SK-N-SH (cell line): ENCODE results near the gene ACBD6. TPM values are rescaled to one million over a fixed set of nuclear protein-coding genes. Genes with fewer than 3 reads are reported as not detected.

ENCODE experiments used
- CTCF ChIA-PET: fragments of 300-600, 350-600 bp; formaldehyde crosslinking; extraction: SDS; loops from one replicate; lab custom pipeline; 2021; lab: Yijun Ruan, JAX
- POLR2A ChIA-PET: fragments of 350-600 bp; sonication (Branson Sonifier 250); formaldehyde crosslinking; extraction: SDS; loops from one replicate; lab custom pipeline; 2020; ENCODE audit warnings: antibody characterized with exemption, inconsistent platforms; lab: Yijun Ruan, JAX
- DNase-seq: peaks from one replicate; pipeline ENCODE4 v3.0.0; 2012
- H2AFZ ChIP-seq: fragments of 200-600 bp; sonication (generic); 2 replicates; pipeline ENCODE4 v1.8.1; 2016; ENCODE audit warnings: antibody characterized with exemption, mild to moderate bottlenecking, low read depth
- H3F3A ChIP-seq: fragments of 200-600 bp; sonication (generic); replicated peaks from 2 replicates; pipeline ENCODE3; 2016; ENCODE audit warnings: antibody characterized with exemption, mild to moderate bottlenecking; ENCODE audit not compliant: insufficient read depth
- H3K27ac ChIP-seq, 2 experiments: fragments of 200-500 bp in 1 of 2; fragments of 200-600 bp in 1 of 2; sonication (Bioruptor generic) in 1 of 2; sonication (generic), shearing (Covaris generic) in 1 of 2; 2 replicates each; pipeline versions ENCODE4 v1.5.1 to v1.6.1; 2014 to 2016; ENCODE audit warnings: low read depth in 2 of 2, inconsistent platforms in 1 of 2, low read length in 1 of 2, mild to moderate bottlenecking in 1 of 2, mixed read lengths in 1 of 2
- H3K27me3 ChIP-seq: fragments of 200-600 bp; sonication (generic), shearing (Covaris generic); 2 replicates; pipeline ENCODE4 v1.6.1; 2016; ENCODE audit warnings: mixed run types; ENCODE audit not compliant: insufficient read depth
- H3K36me3 ChIP-seq, 2 experiments: fragments of 200-500 bp in 1 of 2; fragments of 200-600 bp in 1 of 2; sonication (Bioruptor generic) in 1 of 2; sonication (generic) in 1 of 2; replicated peaks in 1 of 2; 2 replicates each; pipeline versions ENCODE3 to v1.5.1; 2014 to 2016; ENCODE audit warnings: low read length in 1 of 2, mild to moderate bottlenecking in 1 of 2; ENCODE audit not compliant: insufficient read depth in 2 of 2, control insufficient read depth in 1 of 2
- H3K4me1 ChIP-seq, 2 experiments: fragments of 200-500 bp in 1 of 2; fragments of 200-600 bp in 1 of 2; sonication (Bioruptor generic) in 1 of 2; sonication (generic), shearing (Covaris generic) in 1 of 2; 2 replicates each; pipeline versions ENCODE4 v1.5.1 to v1.6.1; 2014 to 2016; ENCODE audit warnings: low read depth in 1 of 2, low read length in 1 of 2, mixed run types in 1 of 2; ENCODE audit not compliant: insufficient read depth in 2 of 2, control insufficient read depth in 1 of 2
- H3K4me2 ChIP-seq: fragments of 200-600 bp; sonication (generic), shearing (Covaris generic); 2 replicates; pipeline ENCODE4 v1.6.1; 2017; ENCODE audit warnings: mixed run types
- H3K4me3 ChIP-seq, 2 experiments: fragments of 200-500 bp in 1 of 2; fragments of 200-600 bp in 1 of 2; sonication (Bioruptor generic) in 1 of 2; sonication (generic), shearing (Covaris generic) in 1 of 2; 2 replicates each; pipeline versions ENCODE4 v1.5.1 to v1.8.1; 2014 to 2016; ENCODE audit warnings: low read depth in 2 of 2, inconsistent platforms in 1 of 2, low read length in 1 of 2, mild to moderate bottlenecking in 1 of 2, mixed read lengths in 1 of 2, moderate library complexity in 1 of 2
- H3K79me2 ChIP-seq: fragments of 200-600 bp; sonication (generic); 2 replicates; pipeline ENCODE4 v1.8.1; 2017; ENCODE audit warnings: mild to moderate bottlenecking; ENCODE audit not compliant: insufficient read depth
- H3K9ac ChIP-seq: fragments of 200-600 bp; sonication (generic); 2 replicates; pipeline ENCODE4 v1.6.1; 2017; ENCODE audit warnings: mixed run types
- H3K9me2 ChIP-seq: fragments of 200-600 bp; sonication (generic); 2 replicates; pipeline ENCODE4 v1.6.1; 2017; ENCODE audit warnings: mixed run types
- H3K9me3 ChIP-seq: fragments of 200-600 bp; sonication (generic); 2 replicates; pipeline ENCODE4 v1.6.1; 2017; ENCODE audit warnings: mixed run types, mild to moderate bottlenecking, moderate library complexity
- H4K20me1 ChIP-seq: fragments of 200-600 bp; sonication (generic); 2 replicates; pipeline ENCODE4 v1.6.1; 2017; ENCODE audit warnings: mild to moderate bottlenecking, mixed run types; ENCODE audit not compliant: insufficient read depth
- ELF1 ChIP-seq: IDR thresholded peaks from 2 replicates; pipeline ENCODE4 v1.4.0; 2012
- EZH2phosphoT487 ChIP-seq: fragments of 200-600 bp; sonication (generic); IDR thresholded peaks from 2 replicates; pipeline ENCODE4 v1.6.1; 2017; ENCODE audit warnings: low read depth, mixed run types, mild to moderate bottlenecking, antibody characterized with exemption, moderate library complexity, borderline replicate concordance
- FOSL2 ChIP-seq: IDR thresholded peaks from 2 replicates; pipeline ENCODE4 v1.4.0; 2012; ENCODE audit warnings: low read depth, mild to moderate bottlenecking, moderate library complexity, borderline replicate concordance
- FOXM1 ChIP-seq: IDR thresholded peaks from 2 replicates; pipeline ENCODE4 v1.4.0; 2012; ENCODE audit warnings: low read depth, mild to moderate bottlenecking
- JUND ChIP-seq: IDR thresholded peaks from 2 replicates; pipeline ENCODE4 v1.4.0; 2012
- MEF2A ChIP-seq: IDR thresholded peaks from 2 replicates; pipeline ENCODE4 v1.4.0; 2012; ENCODE audit warnings: low read depth, borderline replicate concordance
- MXI1 ChIP-seq: IDR thresholded peaks from 2 replicates; pipeline ENCODE4 v1.6.1; 2012; ENCODE audit warnings: mild to moderate bottlenecking, low read depth, low read length, improper control_type of control experiment
- RAD21 ChIP-seq: IDR thresholded peaks from 2 replicates; pipeline ENCODE4 v1.6.1; 2012; ENCODE audit warnings: mild to moderate bottlenecking, low read length
- RFX5 ChIP-seq: IDR thresholded peaks from 2 replicates; pipeline ENCODE4 v1.6.1; 2012; ENCODE audit warnings: mild to moderate bottlenecking, improper control_type of control experiment, low read length
- RXRA ChIP-seq: IDR thresholded peaks from 2 replicates; pipeline ENCODE4 v1.4.0; 2012; ENCODE audit warnings: low read depth, mild to moderate bottlenecking, borderline replicate concordance
- SMC3 ChIP-seq: IDR thresholded peaks from 2 replicates; pipeline ENCODE4 v1.6.1; 2012; ENCODE audit warnings: low read depth, low read length, improper control_type of control experiment
- TAF1 ChIP-seq: IDR thresholded peaks from 2 replicates; pipeline ENCODE4 v1.6.1; 2012; ENCODE audit warnings: low read depth, mild to moderate bottlenecking, low read length, moderate library complexity, borderline replicate concordance
- TCF12 ChIP-seq: IDR thresholded peaks from 2 replicates; pipeline ENCODE4 v1.4.0; 2012
- TEAD4 ChIP-seq: IDR thresholded peaks from 2 replicates; pipeline ENCODE4 v1.4.0; 2012; ENCODE audit warnings: mild to moderate bottlenecking, borderline replicate concordance; ENCODE audit not compliant: insufficient read depth
- YY1 ChIP-seq: IDR thresholded peaks from 2 replicates; pipeline ENCODE4 v1.4.0; 2012; ENCODE audit warnings: low read depth, mild to moderate bottlenecking
- whole genome bisulfite sequencing: methylation state at CpG from one replicate; pipeline ENCODE4 v1.1.6; 2017; ENCODE audit warnings: low lambda C conversion rate; 5-methylcytosine and 5-hydroxymethylcytosine counted together
- polyA plus RNA-seq, 3 experiments: library from polyadenylated mRNA; depleted of rRNA; stranded (reverse); fragments of >200 nt; gene quantifications; 2 replicates each; pipeline ENCODE4 v1.2.3, GENCODE V29; 2012
- TF ChIP-seq, protein P1 (sequence below): IDR thresholded peaks from 2 replicates; pipeline ENCODE4 v1.4.0; 2012; ENCODE audit warnings: low read depth, borderline replicate concordance
- TF ChIP-seq, protein P2 (sequence below): fragments of 150-350 bp; IDR thresholded peaks from 2 replicates; pipeline ENCODE4 v1.6.1; 2017; ENCODE audit warnings: antibody characterized with exemption, low read length, low read depth, borderline replicate concordance

ACBD6 gene
- polyA plus RNA-seq, 1 of the 3 experiments (the other 2 are of a cell fraction), result 60.9 TPM

DNA sequence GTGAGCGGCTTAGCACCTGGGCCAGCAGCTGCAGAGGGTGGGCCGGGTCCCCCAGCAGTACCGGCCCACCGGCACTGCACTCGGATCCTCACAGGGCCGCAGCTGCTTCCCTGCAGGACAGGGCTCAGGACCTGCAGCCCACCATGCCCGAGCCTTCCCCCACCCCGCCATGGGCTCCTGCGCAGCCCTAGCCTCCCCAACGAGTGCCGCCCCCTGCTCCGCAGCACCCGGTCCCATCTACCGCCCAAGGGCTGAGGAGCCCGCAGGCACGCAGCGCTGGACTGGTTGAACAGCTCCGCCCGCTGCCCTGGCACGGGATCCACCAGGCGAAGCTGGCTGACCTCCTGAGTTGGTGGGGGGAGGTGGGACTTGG is 6.3 kb upstream of the ACBD6 start:
- no peaks in the 10 kb centered on the region for H4K20me1 ChIP-seq
- no peak overlapping the region for H3K4me3 ChIP-seq
- no peaks in the 10 kb centered on the region for H3K9me2 ChIP-seq
- no peak overlapping the region for H3K9ac ChIP-seq
- no peaks in the 10 kb centered on the region; the same call in 1 of the 2 replicates for H3K79me2 ChIP-seq
- ChIA-PET CTCF (interaction anchor here (1.4 kb wide), 1 partner anchor 355 kb away, joined by 4 read pairs; no protein-coding TSS in a partner anchor), POLR2A (no interaction called here)
- TF ChIP-seq RFX5 (no peak), RAD21 (no peak), TEAD4 (no peak), RXRA (no peak), EZH2phosphoT487 (no peak), FOXM1 (no peak), TCF12 (no peak), MEF2A (no peak), FOSL2 (no peak), JUND (no peak), YY1 (no peak), SMC3 (no peak), TAF1 (no peak), ELF1 (no peak), MXI1 (no peak)
- TF ChIP-seq, protein P1, sequence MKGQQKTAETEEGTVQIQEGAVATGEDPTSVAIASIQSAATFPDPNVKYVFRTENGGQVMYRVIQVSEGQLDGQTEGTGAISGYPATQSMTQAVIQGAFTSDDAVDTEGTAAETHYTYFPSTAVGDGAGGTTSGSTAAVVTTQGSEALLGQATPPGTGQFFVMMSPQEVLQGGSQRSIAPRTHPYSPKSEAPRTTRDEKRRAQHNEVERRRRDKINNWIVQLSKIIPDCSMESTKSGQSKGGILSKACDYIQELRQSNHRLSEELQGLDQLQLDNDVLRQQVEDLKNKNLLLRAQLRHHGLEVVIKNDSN, result no peak
- TF ChIP-seq, protein P2, sequence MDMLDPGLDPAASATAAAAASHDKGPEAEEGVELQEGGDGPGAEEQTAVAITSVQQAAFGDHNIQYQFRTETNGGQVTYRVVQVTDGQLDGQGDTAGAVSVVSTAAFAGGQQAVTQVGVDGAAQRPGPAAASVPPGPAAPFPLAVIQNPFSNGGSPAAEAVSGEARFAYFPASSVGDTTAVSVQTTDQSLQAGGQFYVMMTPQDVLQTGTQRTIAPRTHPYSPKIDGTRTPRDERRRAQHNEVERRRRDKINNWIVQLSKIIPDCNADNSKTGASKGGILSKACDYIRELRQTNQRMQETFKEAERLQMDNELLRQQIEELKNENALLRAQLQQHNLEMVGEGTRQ, result no peak
- no peaks in the 10 kb centered on the region for H3K4me1 ChIP-seq
- H3K4me2 ChIP-seq, result no peak overlapping the region
- no peak for DNase-seq
- H3F3A ChIP-seq, result peaks cover 13% of the 10 kb centered on the region
- H3K27ac ChIP-seq, result no peak overlapping the region
- H3K27me3 ChIP-seq, result no peaks in the 10 kb centered on the region
- peaks cover 7% of the 10 kb centered on the region for H3K9me3 ChIP-seq
- H3K36me3 ChIP-seq, result no peaks in the 10 kb centered on the region
- H2AFZ ChIP-seq, result no peak overlapping the region
- WGBS, result 84% methylated on average over 7 of the region's 21 CpGs
